AG09309 (cell line): ENCODE measurements around the gene GPC3.

Source experiments
- DNase-seq: peaks from one replicate; pipeline ENCODE4 v3.0.0-alpha.2; 2010; ENCODE audit warnings: low read depth
- H3K4me3 ChIP-seq: 2 replicates; pipeline ENCODE4 v1.5.1; 2011; ENCODE audit warnings: mild to moderate bottlenecking, low read depth, low read length, moderate library complexity; ENCODE audit not compliant: control insufficient read depth
- CTCF ChIP-seq: IDR thresholded peaks from 2 replicates; pipeline ENCODE4 v1.5.1; 2011; ENCODE audit warnings: mild to moderate bottlenecking, low read depth, low read length, inconsistent platforms; ENCODE audit not compliant: insufficient read depth, control insufficient read depth; ENCODE audit errors: missing control alignments

Gene GPC3

DNA sequence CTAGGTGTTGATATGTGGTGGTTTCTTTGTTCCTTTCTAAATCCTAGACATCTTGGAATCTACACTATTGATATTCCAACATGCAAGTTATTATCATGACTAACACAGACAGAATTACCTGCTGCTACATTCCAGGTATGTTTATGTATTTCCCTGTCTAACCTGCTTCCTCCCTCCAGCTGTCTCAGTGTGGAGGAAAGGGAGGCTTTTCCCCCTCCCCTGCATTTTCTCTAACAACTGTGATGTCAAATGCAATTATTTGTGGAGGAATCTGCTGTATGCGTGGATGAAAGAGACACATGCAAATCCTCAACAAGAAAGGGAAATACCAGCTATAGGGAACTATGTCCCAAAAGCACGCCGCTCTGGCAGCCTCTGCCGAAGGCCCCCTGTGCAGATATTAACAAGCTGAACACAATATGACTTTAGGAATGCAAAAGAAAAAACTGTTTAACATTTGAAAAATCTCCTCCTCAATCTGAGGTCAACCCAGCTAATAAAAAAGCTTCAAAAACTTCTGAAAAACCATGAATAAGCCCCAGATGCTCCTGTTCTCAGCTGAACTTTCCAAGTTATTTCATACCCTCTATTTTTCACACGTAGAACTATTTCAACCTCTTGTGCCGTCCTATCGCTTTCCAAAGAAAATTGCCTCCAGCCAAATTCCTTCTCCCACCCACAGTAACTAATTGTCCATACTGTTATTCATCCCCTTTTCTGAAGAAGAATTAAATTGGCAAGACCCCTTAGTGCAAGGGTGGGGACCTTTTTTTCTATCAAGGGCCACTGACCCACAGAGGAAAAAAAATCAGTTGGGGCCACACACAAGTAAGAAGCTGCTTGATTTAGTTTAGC lies 345.0 kb downstream of the GPC3 start:
- no peak overlapping the region for H3K4me3 ChIP-seq
- TF ChIP-seq CTCF = no peak
- no peak for DNase-seq

DNA sequence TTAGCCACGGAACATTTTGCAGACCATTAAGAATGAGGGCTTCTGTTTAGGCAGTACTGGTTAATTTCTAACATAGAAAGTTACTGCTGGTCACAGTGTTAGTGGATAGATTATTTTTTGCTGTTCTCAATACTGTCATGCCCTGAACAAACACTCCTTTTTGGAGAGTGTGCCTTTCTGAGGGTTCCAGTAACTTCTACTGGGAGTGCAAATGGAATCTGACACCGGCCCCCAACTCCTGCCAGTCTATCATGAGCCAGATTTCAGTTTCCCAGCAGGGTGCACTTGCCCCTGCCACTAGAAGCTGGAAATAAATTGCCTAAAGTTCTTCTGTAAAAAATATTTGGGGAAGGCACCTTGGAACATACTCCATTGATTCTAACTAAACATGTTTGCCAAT lies 345.7 kb downstream of the GPC3 start:
- TF ChIP-seq CTCF = no peak
- no peak for DNase-seq

GRCh38 chrX:133638285-133638684 lies 347.1 kb downstream of the GPC3 start:
- DNase-seq = no peak
- no peak for TF ChIP-seq CTCF
- no peak overlapping the region for H3K4me3 ChIP-seq

More for the DNA sequence above, 345.7 kb downstream of the GPC3 start:
- H3K4me3 ChIP-seq = no peak overlapping the region

DNA sequence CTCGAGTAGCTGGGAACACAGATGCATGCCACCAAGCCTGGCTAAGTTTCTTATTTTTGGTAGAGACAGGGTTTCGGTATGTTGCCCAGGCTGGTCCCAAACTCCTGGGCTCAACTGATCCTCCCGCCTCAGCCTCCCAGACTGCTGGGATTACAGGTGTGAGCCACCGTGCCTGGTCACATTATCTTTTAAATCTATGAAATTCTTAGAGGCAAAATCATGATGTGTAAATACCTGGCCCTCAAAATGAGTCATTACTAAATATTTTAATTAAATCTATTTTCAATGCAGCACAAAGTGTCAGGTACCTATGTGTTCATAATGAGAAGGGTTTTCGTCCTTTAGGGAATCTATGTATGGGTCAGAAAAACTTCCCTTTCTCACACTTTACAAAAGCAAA lies 347.6 kb downstream of the GPC3 start:
- no peak for TF ChIP-seq CTCF
- DNase-seq = no peak
- H3K4me3 ChIP-seq = no peak overlapping the region

DNA sequence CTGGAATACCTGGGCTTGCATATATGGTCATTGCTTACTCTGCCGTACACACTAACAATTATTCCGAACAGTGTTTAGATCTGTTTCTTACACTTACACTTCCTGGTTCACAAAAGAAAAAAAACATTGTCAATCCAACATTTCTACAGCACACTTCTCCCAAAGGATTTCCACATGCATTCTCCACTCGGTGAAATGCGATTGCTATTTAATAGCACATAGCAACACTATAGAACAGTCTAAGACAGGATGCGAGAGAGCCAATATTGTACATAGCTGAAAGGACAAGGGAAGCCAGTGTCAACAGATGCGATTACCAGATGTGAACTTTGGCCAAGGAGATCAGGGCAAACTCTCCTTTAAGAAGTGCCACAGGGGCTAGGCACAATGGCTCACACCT lies 349.4 kb downstream of the GPC3 start:
- H3K4me3 ChIP-seq = no peak overlapping the region
- DNase-seq = no peak
- TF ChIP-seq CTCF = no peak

- no peak for TF ChIP-seq CTCF
- no peak for DNase-seq
- no peak overlapping the region for H3K4me3 ChIP-seq
Observed at GRCh38 chrX:133634416-133634815, 351.0 kb downstream of the GPC3 start.

DNA sequence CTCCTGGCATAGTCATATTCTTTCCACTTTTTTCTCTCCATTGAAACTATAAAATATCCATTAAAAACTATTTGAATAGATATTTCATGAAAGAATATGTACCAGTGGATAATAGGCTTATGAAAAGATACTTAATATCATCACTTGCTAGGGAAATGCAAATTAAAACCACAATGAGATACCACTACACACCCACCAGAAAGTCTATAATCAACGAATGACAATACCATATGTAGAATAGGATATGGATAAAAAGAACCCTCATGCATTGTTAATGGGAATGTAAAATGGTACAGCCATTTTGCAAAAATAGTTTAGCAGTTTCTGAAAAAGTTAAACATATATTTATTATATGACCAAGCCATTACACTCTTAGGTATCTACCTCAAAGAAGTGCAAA lies 351.4 kb downstream of the GPC3 start:
- H3K4me3 ChIP-seq = no peak overlapping the region
- DNase-seq = no peak
- no peak for TF ChIP-seq CTCF
